NCI-H187 (cell line): ENCODE data around the gene POU2AF2.
"Not testable (repeated sequence)": the region's sequence is repeated elsewhere in the genome, so short reads cannot be mapped to it uniquely, and the experiment has no call there.

Source experiments
- DNase-seq, 2 experiments: peaks; one replicate each; lab custom pipeline; 2025; lab: John Stamatoyannopoulos, UW

The POU2AF2 gene

GRCh38 chr11:111245425-111245824 lies at the start of gene POU2AF2:
Gene POU2AF2 (plus strand): TSS chr11:111245725. CDS start chr11:111245854, 129 bp downstream.
- no peak for DNase-seq

GRCh38 chr11:111200010-111200534 lies 45.5 kb upstream of the POU2AF2 start:
- DNase-seq = no peak

GRCh38 chr11:111204211-111204610 lies 41.3 kb upstream of the POU2AF2 start:
- no peak for DNase-seq

GRCh38 chr11:111205632-111206385 lies 39.7 kb upstream of the POU2AF2 start:
- no peak for DNase-seq

- DNase-seq = no peak
Observed at GRCh38 chr11:111206472-111206871, 39.1 kb upstream of the POU2AF2 start.

GRCh38 chr11:111207213-111207612 lies 38.3 kb upstream of the POU2AF2 start:
- no peak for DNase-seq

- DNase-seq = no peak
Observed at GRCh38 chr11:111209543-111210355, 35.8 kb upstream of the POU2AF2 start.

GRCh38 chr11:111213256-111213655 lies 32.3 kb upstream of the POU2AF2 start:
- DNase-seq = no peak

GRCh38 chr11:111220721-111221120 lies 24.8 kb upstream of the POU2AF2 start:
- DNase-seq = no peak

GRCh38 chr11:111221208-111221607 lies 24.3 kb upstream of the POU2AF2 start:
- DNase-seq = no peak

GRCh38 chr11:111221936-111222335 lies 23.6 kb upstream of the POU2AF2 start:
- not testable (repeated sequence) for DNase-seq

- not testable (repeated sequence) for DNase-seq
Observed at GRCh38 chr11:111222821-111223455, 22.6 kb upstream of the POU2AF2 start.

GRCh38 chr11:111225881-111226280 lies 19.6 kb upstream of the POU2AF2 start:
- no peak for DNase-seq

GRCh38 chr11:111229604-111230003 lies 15.9 kb upstream of the POU2AF2 start:
- DNase-seq = no peak

- DNase-seq = no peak
Observed at GRCh38 chr11:111230122-111230465, 15.4 kb upstream of the POU2AF2 start.

GRCh38 chr11:111231836-111232235 lies 13.7 kb upstream of the POU2AF2 start:
- no peak for DNase-seq

- no peak for DNase-seq
Observed at GRCh38 chr11:111236383-111236782, 9.1 kb upstream of the POU2AF2 start.

GRCh38 chr11:111237926-111238325 lies 7.6 kb upstream of the POU2AF2 start:
- no peak for DNase-seq

GRCh38 chr11:111246956-111247355 lies 1.4 kb downstream of the POU2AF2 start:
- DNase-seq = no peak

- no peak for DNase-seq
Observed at GRCh38 chr11:111250936-111251335, 5.4 kb downstream of the POU2AF2 start.

- DNase-seq = no peak
Observed at GRCh38 chr11:111253131-111253530, 7.6 kb downstream of the POU2AF2 start.

GRCh38 chr11:111253630-111254029 lies 8.1 kb downstream of the POU2AF2 start:
- DNase-seq = no peak

GRCh38 chr11:111258046-111258445 lies 12.5 kb downstream of the POU2AF2 start:
- no peak for DNase-seq
